NB4 (cell line): ENCODE results near the gene IFNK.

Source experiments
- POLR2A ChIP-seq: IDR thresholded peaks from 2 replicates; pipeline ENCODE4 v1.6.1; 2011; ENCODE audit warnings: mild to moderate bottlenecking; ENCODE audit not compliant: insufficient read length; ENCODE audit errors: extremely low read depth
- TF ChIP-seq, protein P1 (sequence below): IDR thresholded peaks from one replicate; pipeline ENCODE4 v1.5.1; 2012; ENCODE audit warnings: low read depth, low read length

GRCh38 chr9:27572918-27573633 lies 49.0 kb downstream of the IFNK start, which contains the start of gene C9orf72:
- TF ChIP-seq, protein P1, sequence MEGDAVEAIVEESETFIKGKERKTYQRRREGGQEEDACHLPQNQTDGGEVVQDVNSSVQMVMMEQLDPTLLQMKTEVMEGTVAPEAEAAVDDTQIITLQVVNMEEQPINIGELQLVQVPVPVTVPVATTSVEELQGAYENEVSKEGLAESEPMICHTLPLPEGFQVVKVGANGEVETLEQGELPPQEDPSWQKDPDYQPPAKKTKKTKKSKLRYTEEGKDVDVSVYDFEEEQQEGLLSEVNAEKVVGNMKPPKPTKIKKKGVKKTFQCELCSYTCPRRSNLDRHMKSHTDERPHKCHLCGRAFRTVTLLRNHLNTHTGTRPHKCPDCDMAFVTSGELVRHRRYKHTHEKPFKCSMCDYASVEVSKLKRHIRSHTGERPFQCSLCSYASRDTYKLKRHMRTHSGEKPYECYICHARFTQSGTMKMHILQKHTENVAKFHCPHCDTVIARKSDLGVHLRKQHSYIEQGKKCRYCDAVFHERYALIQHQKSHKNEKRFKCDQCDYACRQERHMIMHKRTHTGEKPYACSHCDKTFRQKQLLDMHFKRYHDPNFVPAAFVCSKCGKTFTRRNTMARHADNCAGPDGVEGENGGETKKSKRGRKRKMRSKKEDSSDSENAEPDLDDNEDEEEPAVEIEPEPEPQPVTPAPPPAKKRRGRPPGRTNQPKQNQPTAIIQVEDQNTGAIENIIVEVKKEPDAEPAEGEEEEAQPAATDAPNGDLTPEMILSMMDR: no peak
- peak; percentile 45 for TF ChIP-seq POLR2A
